LNCaP clone FGC (cell line): Measurements from ENCODE around the gene NSD1.

Experiments used
- DNase-seq: peaks from one replicate; pipeline ENCODE4 v3.0.0-alpha.2; 2011; ENCODE audit warnings: low read depth
- H3K4me3 ChIP-seq: 2 replicates; pipeline ENCODE4 v1.5.1; 2011; ENCODE audit warnings: mild to moderate bottlenecking, low read depth, low read length, control low read depth
- TF ChIP-seq, protein P1 (sequence below): IDR thresholded peaks from 2 replicates; pipeline ENCODE4 v1.5.1; 2012; ENCODE audit warnings: mild to moderate bottlenecking; ENCODE audit not compliant: control insufficient read depth, insufficient read depth; ENCODE audit errors: extremely low read depth

NSD1 gene, protein sequence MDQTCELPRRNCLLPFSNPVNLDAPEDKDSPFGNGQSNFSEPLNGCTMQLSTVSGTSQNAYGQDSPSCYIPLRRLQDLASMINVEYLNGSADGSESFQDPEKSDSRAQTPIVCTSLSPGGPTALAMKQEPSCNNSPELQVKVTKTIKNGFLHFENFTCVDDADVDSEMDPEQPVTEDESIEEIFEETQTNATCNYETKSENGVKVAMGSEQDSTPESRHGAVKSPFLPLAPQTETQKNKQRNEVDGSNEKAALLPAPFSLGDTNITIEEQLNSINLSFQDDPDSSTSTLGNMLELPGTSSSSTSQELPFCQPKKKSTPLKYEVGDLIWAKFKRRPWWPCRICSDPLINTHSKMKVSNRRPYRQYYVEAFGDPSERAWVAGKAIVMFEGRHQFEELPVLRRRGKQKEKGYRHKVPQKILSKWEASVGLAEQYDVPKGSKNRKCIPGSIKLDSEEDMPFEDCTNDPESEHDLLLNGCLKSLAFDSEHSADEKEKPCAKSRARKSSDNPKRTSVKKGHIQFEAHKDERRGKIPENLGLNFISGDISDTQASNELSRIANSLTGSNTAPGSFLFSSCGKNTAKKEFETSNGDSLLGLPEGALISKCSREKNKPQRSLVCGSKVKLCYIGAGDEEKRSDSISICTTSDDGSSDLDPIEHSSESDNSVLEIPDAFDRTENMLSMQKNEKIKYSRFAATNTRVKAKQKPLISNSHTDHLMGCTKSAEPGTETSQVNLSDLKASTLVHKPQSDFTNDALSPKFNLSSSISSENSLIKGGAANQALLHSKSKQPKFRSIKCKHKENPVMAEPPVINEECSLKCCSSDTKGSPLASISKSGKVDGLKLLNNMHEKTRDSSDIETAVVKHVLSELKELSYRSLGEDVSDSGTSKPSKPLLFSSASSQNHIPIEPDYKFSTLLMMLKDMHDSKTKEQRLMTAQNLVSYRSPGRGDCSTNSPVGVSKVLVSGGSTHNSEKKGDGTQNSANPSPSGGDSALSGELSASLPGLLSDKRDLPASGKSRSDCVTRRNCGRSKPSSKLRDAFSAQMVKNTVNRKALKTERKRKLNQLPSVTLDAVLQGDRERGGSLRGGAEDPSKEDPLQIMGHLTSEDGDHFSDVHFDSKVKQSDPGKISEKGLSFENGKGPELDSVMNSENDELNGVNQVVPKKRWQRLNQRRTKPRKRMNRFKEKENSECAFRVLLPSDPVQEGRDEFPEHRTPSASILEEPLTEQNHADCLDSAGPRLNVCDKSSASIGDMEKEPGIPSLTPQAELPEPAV (N-terminal part only)

GRCh38 chr5:177133096-177133852 lies at the start of gene NSD1:
NSD1 (plus strand) TSS chr5:177133773; CDS start chr5:177135104, 1,331 bp downstream.
- TF ChIP-seq, protein P1, sequence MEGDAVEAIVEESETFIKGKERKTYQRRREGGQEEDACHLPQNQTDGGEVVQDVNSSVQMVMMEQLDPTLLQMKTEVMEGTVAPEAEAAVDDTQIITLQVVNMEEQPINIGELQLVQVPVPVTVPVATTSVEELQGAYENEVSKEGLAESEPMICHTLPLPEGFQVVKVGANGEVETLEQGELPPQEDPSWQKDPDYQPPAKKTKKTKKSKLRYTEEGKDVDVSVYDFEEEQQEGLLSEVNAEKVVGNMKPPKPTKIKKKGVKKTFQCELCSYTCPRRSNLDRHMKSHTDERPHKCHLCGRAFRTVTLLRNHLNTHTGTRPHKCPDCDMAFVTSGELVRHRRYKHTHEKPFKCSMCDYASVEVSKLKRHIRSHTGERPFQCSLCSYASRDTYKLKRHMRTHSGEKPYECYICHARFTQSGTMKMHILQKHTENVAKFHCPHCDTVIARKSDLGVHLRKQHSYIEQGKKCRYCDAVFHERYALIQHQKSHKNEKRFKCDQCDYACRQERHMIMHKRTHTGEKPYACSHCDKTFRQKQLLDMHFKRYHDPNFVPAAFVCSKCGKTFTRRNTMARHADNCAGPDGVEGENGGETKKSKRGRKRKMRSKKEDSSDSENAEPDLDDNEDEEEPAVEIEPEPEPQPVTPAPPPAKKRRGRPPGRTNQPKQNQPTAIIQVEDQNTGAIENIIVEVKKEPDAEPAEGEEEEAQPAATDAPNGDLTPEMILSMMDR, result no peak
- peak within 1 kb of the TSS; percentile 68 for H3K4me3 ChIP-seq
- DNase-seq, result no peak

- no peak for DNase-seq
- H3K4me3 ChIP-seq, result no peak overlapping the region
- TF ChIP-seq, protein P1, result no peak
Measured at GRCh38 chr5:177084175-177084574, 49.4 kb upstream of the NSD1 start.

GRCh38 chr5:177085985-177086653 lies 47.5 kb upstream of the NSD1 start:
- H3K4me3 ChIP-seq, result no peak overlapping the region
- DNase-seq, result no peak
- TF ChIP-seq, protein P1, result no peak

DNA sequence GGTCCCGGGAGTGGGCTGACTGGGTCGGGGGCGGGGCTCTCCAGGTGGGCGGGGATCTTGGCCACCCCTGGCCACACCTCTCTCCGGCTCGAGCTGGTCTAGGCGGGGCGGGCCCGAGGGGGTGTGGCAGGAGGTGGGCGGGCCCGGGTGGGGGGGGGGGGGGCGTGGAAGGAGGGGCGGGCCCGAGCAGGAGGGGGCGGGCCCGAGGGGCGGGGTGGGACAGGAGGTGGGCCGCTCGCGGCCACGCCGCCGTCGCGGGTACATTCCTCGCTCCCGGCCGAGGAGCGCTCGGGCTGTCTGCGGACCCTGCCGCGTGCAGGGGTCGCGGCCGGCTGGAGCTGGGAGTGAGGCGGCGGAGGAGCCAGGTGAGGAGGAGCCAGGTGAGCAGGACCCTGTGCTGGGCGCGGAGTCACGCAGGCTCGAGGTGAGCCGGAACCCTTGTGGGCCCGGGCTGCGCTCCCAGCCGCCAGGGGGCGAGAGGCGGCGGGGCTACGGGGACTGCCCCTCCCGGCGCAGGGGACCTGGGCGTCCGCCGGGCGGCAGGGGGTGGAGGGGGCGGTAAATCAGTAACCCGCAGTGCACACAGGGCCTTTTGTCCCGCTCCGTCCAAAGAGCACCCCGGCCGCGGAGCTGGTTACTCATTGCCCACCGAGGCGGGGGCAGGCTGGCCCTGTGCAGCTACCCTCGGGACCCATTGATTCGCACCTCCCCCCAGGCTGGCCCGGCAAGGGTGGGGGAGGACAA lies 46.7 kb upstream of the NSD1 start, which contains the start of gene FGFR4:
Gene FGFR4, plus strand, starts transcription at position 262 of the 744 bp plus-strand sequence. CDS start 2,688 bp downstream, outside the sequence.
- H3K4me3 ChIP-seq, result peak within 1 kb of the TSS; percentile 54
- TF ChIP-seq, protein P1, result peak; percentile 52
- DNase-seq, result peak; percentile 11

DNA sequence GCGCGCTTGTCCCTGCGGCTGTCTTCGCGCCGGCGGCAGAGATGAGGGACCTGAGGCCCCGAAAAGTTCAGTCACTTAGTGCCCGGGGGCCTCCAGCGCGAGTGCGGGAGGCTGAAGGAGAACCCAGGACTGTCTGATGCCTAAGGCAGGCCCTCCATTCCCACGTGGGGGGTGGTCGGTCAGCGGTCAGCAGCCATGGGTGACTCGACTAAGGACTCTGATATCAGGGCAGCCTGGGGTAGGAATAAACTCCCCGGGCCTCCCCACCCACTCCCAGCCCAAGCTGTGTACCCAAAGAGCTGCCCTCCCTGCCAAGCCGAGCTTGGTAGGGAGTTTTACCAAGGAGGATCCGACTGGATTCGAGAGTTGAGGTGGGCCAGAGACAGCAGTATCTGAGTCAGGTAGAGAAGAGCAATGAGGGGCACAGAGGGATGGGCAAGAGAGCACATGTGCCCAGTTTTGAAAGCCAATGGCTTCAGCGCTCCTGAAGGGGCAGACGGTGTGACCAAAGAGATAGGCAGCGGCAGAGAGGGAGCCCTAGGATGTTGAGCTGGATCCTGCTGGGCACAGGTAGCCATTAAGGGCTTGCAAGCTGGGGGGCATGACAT lies 46.1 kb upstream of the NSD1 start:
- TF ChIP-seq, protein P1, result no peak
- peak overlapping the region; percentile 54 for H3K4me3 ChIP-seq
- DNase-seq, result no peak
